B cell (primary cell): Measurements from ENCODE around the gene NOTCH4. TPM values are rescaled to one million over a fixed set of nuclear protein-coding genes. Genes with fewer than 3 reads are reported as not detected.

Experiments
- ATAC-seq: fragments of 200-7000 bp; cut with Tn5 transposase; one replicate; pipeline ENCODE4 v1.10.0; 2021; ENCODE audit warnings: low read depth, mild to moderate bottlenecking, moderate number of reproducible peaks, moderate library complexity
- CTCF ChIA-PET: fragments of 350-600 bp; sonication (Branson Sonifier 250); formaldehyde crosslinking; loops from one replicate; lab custom pipeline; 2021; ENCODE audit warnings: antibody characterized with exemption, inconsistent platforms; lab: Charles Lee
- POLR2A ChIA-PET: fragments of 350-600 bp; sonication (Branson Sonifier 250); formaldehyde crosslinking; loops from one replicate; lab custom pipeline; 2021; ENCODE audit warnings: antibody characterized with exemption; lab: Charles Lee
- DNase-seq: peaks from one replicate; pipeline ENCODE4 v3.0.0; 2013
- H2AFZ ChIP-seq: 2 replicates; pipeline ENCODE4 v1.6.1; 2012; ENCODE audit warnings: mild to moderate bottlenecking, low read depth, low read length; ENCODE audit not compliant: insufficient read depth, poor library complexity, severe bottlenecking
- H3K27ac ChIP-seq, 2 donors: 1 replicate in 1 of 2; 2 replicates in 1 of 2; pipeline ENCODE4 v1.5.1; 2012 to 2013; ENCODE audit warnings: low read length in 2 of 2, mild to moderate bottlenecking in 2 of 2, moderate library complexity in 1 of 2
- H3K27me3 ChIP-seq, 4 experiments: fragments of 200-600 bp in 1 of 4; sonication (generic) in 1 of 4; replicated peaks in 1 of 4; 1 replicate in 2 of 4; 2 replicates in 2 of 4; pipeline versions ENCODE4 v1.6.1 to v1.7.0; 2013 to 2016; ENCODE audit warnings: low read length in 3 of 4, mild to moderate bottlenecking in 2 of 4, mixed read lengths in 1 of 4, moderate library complexity in 1 of 4; ENCODE audit not compliant: insufficient read depth in 4 of 4, control insufficient read depth in 3 of 4; ENCODE audit errors: control extremely low read depth in 1 of 4
- H3K36me3 ChIP-seq, 2 experiments: replicated peaks in 1 of 2; 1 replicate in 1 of 2; 2 replicates in 1 of 2; pipeline versions ENCODE4 v1.6.1 to v1.7.1; 2013; ENCODE audit warnings: low read length in 1 of 2; ENCODE audit not compliant: insufficient read depth in 2 of 2, control insufficient read depth in 1 of 2; ENCODE audit errors: control extremely low read depth in 1 of 2, extremely low read depth in 1 of 2
- H3K4me1 ChIP-seq, 2 donors: fragments of 200-600 bp in 1 of 2; sonication (generic) in 1 of 2; 1 replicate in 1 of 2; 2 replicates in 1 of 2; pipeline versions ENCODE4 v1.5.1 to v1.6.1; 2013 to 2017; ENCODE audit warnings: low read length in 2 of 2; ENCODE audit not compliant: control insufficient read depth in 2 of 2, insufficient read depth in 2 of 2
- H3K4me2 ChIP-seq: replicated peaks from 2 replicates; pipeline ENCODE3; 2012; ENCODE audit warnings: mild to moderate bottlenecking, low read depth, low read length; ENCODE audit not compliant: poor library complexity, severe bottlenecking
- H3K4me3 ChIP-seq, 5 experiments: fragments of 200-600 bp in 1 of 5; sonication (generic) in 1 of 5; 1 replicate in 3 of 5; 2 replicates in 2 of 5; pipeline versions ENCODE4 v1.5.1 to v1.7.0; 2011 to 2016; ENCODE audit warnings: low read length in 4 of 5, mild to moderate bottlenecking in 4 of 5, low read depth in 2 of 5, control low read depth in 1 of 5, moderate library complexity in 1 of 5; ENCODE audit not compliant: insufficient read depth in 1 of 5; ENCODE audit errors: control extremely low read depth in 1 of 5, extremely low read depth in 1 of 5
- H3K79me2 ChIP-seq: fragments of 200-600 bp; sonication (generic); one replicate; pipeline ENCODE4 v1.6.0; 2016; ENCODE audit warnings: low read length; ENCODE audit not compliant: control insufficient read depth, insufficient read depth
- H3K9ac ChIP-seq: fragments of 200-600 bp; sonication (generic); 2 replicates; pipeline ENCODE4 v1.6.1; 2017; ENCODE audit warnings: mild to moderate bottlenecking, low read length, moderate library complexity
- H3K9me3 ChIP-seq, 3 donors: one replicate each; pipeline versions ENCODE4 v1.6.1 to v1.7.1; 2013; ENCODE audit warnings: low read length in 2 of 3; ENCODE audit not compliant: control insufficient read depth in 2 of 3, insufficient read depth in 1 of 3; ENCODE audit errors: control extremely low read depth in 1 of 3
- H4K20me1 ChIP-seq: 2 replicates; pipeline ENCODE4 v1.6.0; 2012; ENCODE audit warnings: mild to moderate bottlenecking, low read length; ENCODE audit not compliant: insufficient read depth, control insufficient read depth, poor library complexity, severe bottlenecking
- H3K27ac Mint-ChIP-seq: one replicate; pipeline ENCODE4 v1.8.0; 2021; ENCODE audit warnings: mixed read lengths
- H3K27me3 Mint-ChIP-seq: one replicate; pipeline ENCODE4 v1.8.0; 2021; ENCODE audit warnings: mixed read lengths
- H3K4me1 Mint-ChIP-seq: one replicate; pipeline ENCODE4 v1.8.0; 2021; ENCODE audit warnings: mixed read lengths
- H3K4me3 Mint-ChIP-seq: one replicate; pipeline ENCODE4 v1.8.0; 2021; ENCODE audit warnings: mixed read lengths
- H3K9me3 Mint-ChIP-seq: one replicate; pipeline ENCODE4 v1.8.0; 2022; ENCODE audit warnings: mixed read lengths; ENCODE audit not compliant: insufficient read depth
- EZH2 ChIP-seq: IDR thresholded peaks from 2 replicates; pipeline ENCODE4 v1.6.1; 2012; ENCODE audit warnings: borderline replicate concordance, low read depth, mild to moderate bottlenecking, moderate library complexity, low read length; ENCODE audit not compliant: insufficient read depth, poor library complexity, severe bottlenecking
- WGBS: methylation state at CpG from one replicate; pipeline ENCODE4 v1.1.5; 2013; ENCODE audit warnings: missing lambda C conversion rate; ENCODE audit not compliant: insufficient coverage; 5-methylcytosine and 5-hydroxymethylcytosine counted together
- intact Hi-C: fragments of 100-400 bp; cut with micrococcal nuclease; formaldehyde crosslinking; loops from one replicate; pipeline ENCODE4 v1.10.0; 2022
- polyA plus RNA-seq: library from polyadenylated mRNA; depleted of rRNA; stranded (reverse); fragments of >200 nt; gene quantifications from 2 replicates; pipeline ENCODE4 v1.2.3, GENCODE V29; 2012
- total RNA-seq, 2 donors: library from RNA; stranded (reverse); fragments of 120-200 nt in 1 of 2; gene quantifications; 1 replicate in 1 of 2; 2 replicates in 1 of 2; pipeline versions ENCODE4 v1.2.3 to v1.2.4, GENCODE V29; 2013 to 2022
- TF ChIP-seq, protein P1 (sequence below): fragments of 200-600 bp; IDR thresholded peaks from one replicate; pipeline ENCODE4 v1.8.0; 2022; ENCODE audit warnings: antibody characterized with exemption, mild to moderate bottlenecking

Gene NOTCH4
- total and polyA plus RNA-seq, 2 donors (not counting 1 experiment from before 2014, with no cell fraction given) = 6.3 to 10.3 TPM

DNA sequence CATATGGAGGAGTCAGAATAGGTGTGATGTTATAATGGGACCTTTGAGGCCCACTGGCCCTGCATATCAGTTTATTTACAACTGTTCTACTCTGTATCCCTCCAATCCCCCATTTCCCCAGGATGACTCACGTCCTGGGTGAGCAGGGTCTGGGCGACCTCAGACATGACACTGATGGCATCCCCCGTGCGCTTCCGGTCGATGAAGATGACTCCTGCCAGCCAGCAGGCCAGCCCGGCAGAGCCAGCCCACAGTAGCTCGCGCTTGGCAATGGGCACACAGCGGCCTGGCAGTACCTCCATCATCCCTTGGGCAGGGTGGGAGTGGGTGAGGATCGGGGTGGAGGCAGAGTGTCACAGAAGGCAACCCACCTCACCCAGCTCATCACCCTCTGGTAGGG, 53.6 kb downstream of the NOTCH4 start:
- no peaks in the 10 kb centered on the region for H3K27me3 Mint-ChIP-seq
- peaks cover 7 to 23% of the 10 kb centered on the region in 2 experiments for H3K36me3 ChIP-seq
- H3K4me3 Mint-ChIP-seq = no peak overlapping the region
- DNase-seq = no peak
- H2AFZ ChIP-seq = no peak overlapping the region
- ChIA-PET CTCF (interaction anchor here (1.1 kb wide), 1 partner anchor 51 kb away, joined by 3 read pairs; no protein-coding TSS in a partner anchor), POLR2A (no interaction called here)
- TF ChIP-seq EZH2 = no peak
- TF ChIP-seq, protein P1, sequence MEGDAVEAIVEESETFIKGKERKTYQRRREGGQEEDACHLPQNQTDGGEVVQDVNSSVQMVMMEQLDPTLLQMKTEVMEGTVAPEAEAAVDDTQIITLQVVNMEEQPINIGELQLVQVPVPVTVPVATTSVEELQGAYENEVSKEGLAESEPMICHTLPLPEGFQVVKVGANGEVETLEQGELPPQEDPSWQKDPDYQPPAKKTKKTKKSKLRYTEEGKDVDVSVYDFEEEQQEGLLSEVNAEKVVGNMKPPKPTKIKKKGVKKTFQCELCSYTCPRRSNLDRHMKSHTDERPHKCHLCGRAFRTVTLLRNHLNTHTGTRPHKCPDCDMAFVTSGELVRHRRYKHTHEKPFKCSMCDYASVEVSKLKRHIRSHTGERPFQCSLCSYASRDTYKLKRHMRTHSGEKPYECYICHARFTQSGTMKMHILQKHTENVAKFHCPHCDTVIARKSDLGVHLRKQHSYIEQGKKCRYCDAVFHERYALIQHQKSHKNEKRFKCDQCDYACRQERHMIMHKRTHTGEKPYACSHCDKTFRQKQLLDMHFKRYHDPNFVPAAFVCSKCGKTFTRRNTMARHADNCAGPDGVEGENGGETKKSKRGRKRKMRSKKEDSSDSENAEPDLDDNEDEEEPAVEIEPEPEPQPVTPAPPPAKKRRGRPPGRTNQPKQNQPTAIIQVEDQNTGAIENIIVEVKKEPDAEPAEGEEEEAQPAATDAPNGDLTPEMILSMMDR = no peak
- H3K4me1 Mint-ChIP-seq = peaks cover 26% of the 10 kb centered on the region
- intact Hi-C loops = no loop called here
- no peak overlapping the region for H3K4me3 ChIP-seq
- H4K20me1 ChIP-seq = no peaks in the 10 kb centered on the region
- no peaks in the 10 kb centered on the region for H3K9me3 Mint-ChIP-seq
- H3K27me3 ChIP-seq = no peaks in the 10 kb centered on the region
- H3K4me1 ChIP-seq = peaks cover 7 to 23% of the 10 kb centered on the region in 2 donors
- WGBS = 100% methylated on average over 7 of the region's 11 CpGs
- no peak overlapping the region for H3K9ac ChIP-seq
- no peak overlapping the region for H3K27ac Mint-ChIP-seq
- peaks cover 6% of the 10 kb centered on the region for H3K79me2 ChIP-seq
- no peak for ATAC-seq
- H3K27ac ChIP-seq = no peak overlapping the region
- H3K9me3 ChIP-seq = no peaks in the 10 kb centered on the region
- no peak overlapping the region for H3K4me2 ChIP-seq

DNA sequence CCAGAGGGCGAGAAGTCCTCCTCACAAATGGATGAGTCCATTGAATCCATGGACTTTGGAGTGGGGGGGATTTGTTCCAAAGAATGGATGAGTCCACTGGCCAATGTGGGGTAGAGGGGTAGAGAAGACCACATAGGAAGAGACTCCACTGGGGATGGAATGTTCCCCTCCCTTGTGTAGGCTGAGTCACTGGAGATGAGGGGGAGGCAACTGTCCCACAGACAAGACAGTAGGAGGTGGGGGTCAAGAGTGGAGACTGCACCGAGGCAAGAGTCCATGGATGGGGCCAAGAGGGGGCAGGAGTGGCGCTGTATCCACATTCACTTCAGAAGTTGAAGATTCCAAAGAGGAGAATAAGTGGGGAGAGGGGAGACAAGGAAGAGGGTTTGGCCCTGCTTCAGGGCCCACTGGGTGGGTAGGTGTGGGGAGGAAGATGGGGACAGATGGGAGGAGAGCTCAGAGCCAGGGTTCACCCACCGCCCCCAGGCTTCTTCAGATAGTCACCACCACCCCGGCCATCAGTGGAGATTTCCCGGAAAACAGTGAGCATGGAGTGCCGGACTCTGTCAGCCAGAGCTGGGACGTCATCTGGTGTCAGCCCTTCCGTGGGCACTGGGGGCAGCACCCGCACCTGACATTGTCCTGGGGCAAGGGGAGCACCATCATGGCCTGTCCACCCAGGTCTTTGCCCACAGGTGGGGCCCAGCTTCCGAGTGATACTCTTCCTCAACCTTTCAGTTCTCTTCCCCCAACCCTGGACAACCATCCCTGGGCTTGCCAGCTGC, 54.9 kb downstream of the NOTCH4 start:
- Histone ChIP-seq H3K9ac (no peak overlapping the region), H3K27me3 (no peaks in the 10 kb centered on the region), H4K20me1 (no peaks in the 10 kb centered on the region), H3K9me3 (no peaks in the 10 kb centered on the region), H3K27ac (no peak overlapping the region), H2AFZ (no peak overlapping the region), H3K4me2 (no peak overlapping the region), H3K79me2 (no peaks in the 10 kb centered on the region), H3K4me3 (no peak overlapping the region), H3K36me3 (peaks cover 7 to 23% of the 10 kb centered on the region in 2 experiments), H3K4me1 (peaks cover 0 to 16% of the 10 kb centered on the region in 2 donors)
- Mint-ChIP-seq H3K27ac (no peak overlapping the region), H3K27me3 (no peaks in the 10 kb centered on the region), H3K9me3 (no peaks in the 10 kb centered on the region), H3K4me3 (no peak overlapping the region), H3K4me1 (peaks cover 15% of the 10 kb centered on the region)
- ChIA-PET CTCF (no interaction called here), POLR2A (no interaction called here)
- WGBS = 98% methylated on average over 10 of the region's 11 CpGs
- TF ChIP-seq EZH2 = no peak
- TF ChIP-seq, protein P1 = no peak
- intact Hi-C loops = no loop called here
- ATAC-seq (no peak), DNase-seq (no peak)
